ENCODE measurements around the gene SPTLC1.

Gene SPTLC1

GRCh38 chr9:92071634-92072033, 43.6 kb downstream of the SPTLC1 start:
- no peak for DNase-seq

GRCh38 chr9:92066168-92066567, 49.0 kb downstream of the SPTLC1 start:
- no peak for DNase-seq

GRCh38 chr9:92064711-92065110, 50.5 kb downstream of the SPTLC1 start:
- no peak for DNase-seq

- DNase-seq, result no peak
Observed at GRCh38 chr9:92061184-92061583, 54.0 kb downstream of the SPTLC1 start.

- no peak for DNase-seq
Observed at GRCh38 chr9:92059661-92060060, 55.6 kb downstream of the SPTLC1 start.

- no peak for DNase-seq
Observed at GRCh38 chr9:92058723-92059444, 56.3 kb downstream of the SPTLC1 start.

GRCh38 chr9:92058026-92058425, 57.2 kb downstream of the SPTLC1 start:
- no peak for DNase-seq

- no peak for DNase-seq
Observed at GRCh38 chr9:92057226-92057625, 58.0 kb downstream of the SPTLC1 start.

GRCh38 chr9:92055624-92056023, 59.6 kb downstream of the SPTLC1 start:
- DNase-seq, result no peak

GRCh38 chr9:92048924-92049625, 66.1 kb downstream of the SPTLC1 start:
- DNase-seq, result no peak

GRCh38 chr9:92047500-92047899, 67.7 kb downstream of the SPTLC1 start:
- no peak for DNase-seq

- DNase-seq, result no peak
Observed at GRCh38 chr9:92046676-92047075, 68.5 kb downstream of the SPTLC1 start.

- no peak for DNase-seq
Observed at GRCh38 chr9:92044936-92045335, 70.3 kb downstream of the SPTLC1 start.

- DNase-seq, result no peak
Observed at GRCh38 chr9:92043002-92043401, 72.2 kb downstream of the SPTLC1 start.

- no peak for DNase-seq
Observed at GRCh38 chr9:92042260-92042659, 73.0 kb downstream of the SPTLC1 start.

- DNase-seq, result no peak
Observed at GRCh38 chr9:92036756-92037155, 78.5 kb downstream of the SPTLC1 start.

- DNase-seq, result no peak
Observed at GRCh38 chr9:92036411-92036746, 78.8 kb downstream of the SPTLC1 start.

- DNase-seq, result no peak
Observed at GRCh38 chr9:92035687-92036410, 79.4 kb downstream of the SPTLC1 start.

- DNase-seq, result no peak
Observed at GRCh38 chr9:92035146-92035545, 80.1 kb downstream of the SPTLC1 start.

- no peak for DNase-seq
Observed at GRCh38 chr9:92033991-92034390, 81.2 kb downstream of the SPTLC1 start.

GRCh38 chr9:92033307-92033706, 81.9 kb downstream of the SPTLC1 start:
- no peak for DNase-seq

GRCh38 chr9:92032891-92033290, 82.3 kb downstream of the SPTLC1 start:
- no peak for DNase-seq

- no peak for DNase-seq
Observed at GRCh38 chr9:92030367-92030766, 84.8 kb downstream of the SPTLC1 start.

- DNase-seq, result no peak
Observed at GRCh38 chr9:92029553-92029952, 85.7 kb downstream of the SPTLC1 start.
